Measurements from ENCODE around the gene VWA1.
"Not testable (repeated sequence)": the region's sequence is repeated elsewhere in the genome, so short reads cannot be mapped to it uniquely, and the experiment has no call there.

VWA1 gene

DNA sequence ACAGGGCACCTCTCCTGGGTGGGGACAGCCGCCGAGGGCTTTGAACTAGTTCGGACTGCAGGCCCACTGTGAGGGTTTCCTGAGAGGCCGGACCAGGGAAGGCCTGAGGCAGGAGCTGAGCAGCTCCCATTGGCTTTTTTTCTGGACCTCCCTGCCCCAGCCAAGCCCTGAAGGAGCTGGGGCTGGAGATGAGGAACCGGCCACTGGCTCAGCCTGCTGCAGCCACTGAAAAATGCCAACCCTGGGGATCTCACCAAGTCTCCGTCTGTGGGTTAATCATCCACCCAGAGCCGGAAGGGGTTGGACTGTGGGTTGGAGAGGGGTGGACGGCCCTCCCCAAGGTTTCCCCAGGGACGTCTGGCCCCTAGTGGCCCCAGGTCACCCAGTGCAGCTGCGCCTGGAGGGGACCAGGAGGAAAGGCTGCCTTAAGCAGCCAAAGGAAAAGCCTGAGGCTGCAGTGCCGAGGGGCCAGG is 2.5 kb downstream of the VWA1 start:
- peak; percentile 69 for DNase-seq

DNA sequence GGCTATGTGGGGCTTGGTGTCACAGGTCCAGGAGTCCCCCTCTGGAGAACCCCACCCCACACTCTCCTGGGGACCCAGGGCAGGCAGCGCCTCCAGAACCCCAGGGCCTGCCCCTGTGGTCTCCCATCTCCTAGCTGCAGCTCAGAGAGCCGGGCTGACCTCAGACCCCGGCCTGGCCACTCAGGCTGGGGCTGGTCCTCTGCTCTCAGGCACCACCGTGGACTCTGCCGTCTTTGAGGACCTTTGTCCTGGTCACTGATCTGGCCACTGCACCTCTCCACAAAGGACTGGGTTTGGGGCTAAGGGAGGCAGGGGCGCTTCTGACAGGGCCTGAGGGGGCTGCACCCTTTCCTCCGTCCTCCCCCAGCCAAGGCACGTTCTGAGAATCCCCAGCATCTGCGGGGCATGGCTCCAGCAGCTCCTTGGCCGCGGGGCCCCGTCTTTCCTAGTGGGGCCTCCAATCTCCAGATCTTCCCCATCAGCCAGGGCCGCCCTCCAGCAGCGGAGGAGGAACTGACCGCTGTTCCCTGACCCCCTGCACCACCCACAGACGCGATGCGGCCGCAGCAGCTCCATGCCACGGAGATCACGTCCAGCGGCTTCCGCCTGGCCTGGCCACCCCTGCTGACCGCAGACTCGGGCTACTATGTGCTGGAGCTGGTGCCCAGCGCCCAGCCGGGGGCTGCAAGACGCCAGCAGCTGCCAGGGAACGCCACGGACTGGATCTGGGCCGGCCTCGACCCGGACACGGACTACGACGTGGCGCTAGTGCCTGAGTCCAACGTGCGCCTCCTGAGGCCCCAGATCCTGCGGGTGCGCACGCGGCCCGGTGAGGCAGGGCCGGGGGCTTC is 3.3 kb downstream of the VWA1 start:
- DNase-seq: peak; percentile 30

DNA sequence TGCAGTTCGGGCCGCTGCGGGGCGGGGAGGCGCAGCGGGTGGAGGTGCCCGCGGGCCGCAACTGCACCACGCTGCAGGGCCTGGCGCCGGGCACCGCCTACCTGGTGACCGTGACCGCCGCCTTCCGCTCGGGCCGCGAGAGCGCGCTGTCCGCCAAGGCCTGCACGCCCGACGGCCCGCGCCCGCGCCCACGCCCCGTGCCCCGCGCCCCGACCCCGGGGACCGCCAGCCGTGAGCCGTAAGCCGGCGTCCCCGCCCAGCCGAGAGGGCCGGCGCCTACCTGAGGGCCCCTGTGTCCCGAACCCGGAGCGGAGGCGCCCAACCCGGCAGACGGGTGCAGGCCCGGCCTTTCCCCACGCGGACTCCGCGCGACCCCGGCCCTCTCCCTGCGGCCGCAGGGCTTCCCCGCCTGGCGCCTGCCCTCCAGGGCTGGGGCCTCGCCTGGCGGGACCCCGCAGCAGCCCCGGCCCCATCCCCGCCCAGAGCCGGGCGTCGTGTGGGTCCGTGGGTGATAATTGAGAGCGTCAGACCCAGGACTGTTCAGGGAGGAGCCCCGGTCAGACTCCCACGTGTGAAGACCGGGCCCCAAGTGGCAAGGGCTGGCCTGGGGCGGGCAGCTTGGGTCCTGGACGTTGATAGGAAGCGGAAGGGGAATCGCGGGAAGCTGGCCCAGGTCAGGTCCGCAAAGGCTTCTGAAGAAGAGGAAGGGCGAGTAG is 4.2 kb downstream of the VWA1 start:
- DNase-seq: peak; percentile 33

DNA sequence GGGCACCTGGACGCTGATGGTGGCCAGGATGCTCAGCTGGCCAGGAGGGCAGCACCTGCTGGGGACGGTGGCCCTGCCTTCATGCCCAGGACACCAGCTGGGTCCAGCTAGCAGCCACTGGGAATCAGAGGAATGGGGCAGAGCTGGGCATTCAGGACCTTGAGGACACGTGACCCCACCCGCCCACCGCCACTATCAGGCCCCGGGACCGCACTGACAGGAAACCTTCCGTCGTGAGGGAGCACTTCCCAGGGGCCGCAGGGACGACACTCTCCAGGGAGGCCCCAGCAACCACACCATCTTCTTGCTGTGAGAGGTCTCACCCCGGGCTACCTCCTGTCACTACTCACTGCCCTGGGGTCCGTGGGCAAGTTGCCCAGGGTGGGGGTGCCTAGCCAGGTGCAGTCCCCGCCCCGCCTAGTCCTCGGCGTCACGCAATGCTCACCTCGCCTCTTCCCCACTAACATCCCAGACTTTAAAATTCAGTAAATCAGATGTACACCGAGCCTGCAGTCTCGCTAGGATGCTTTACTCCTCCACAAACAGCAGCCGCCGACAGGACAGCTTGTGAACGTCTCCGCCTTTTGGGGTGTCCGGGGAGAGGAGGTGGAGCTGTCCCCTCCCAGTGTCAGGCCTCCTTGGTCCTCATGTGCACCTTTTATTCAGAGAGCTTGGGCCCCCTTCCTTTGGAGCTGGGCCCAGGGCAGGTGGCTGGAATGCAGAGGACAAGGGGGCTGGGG is 4.9 kb downstream of the VWA1 start:
- peak; percentile 33 for DNase-seq

DNA sequence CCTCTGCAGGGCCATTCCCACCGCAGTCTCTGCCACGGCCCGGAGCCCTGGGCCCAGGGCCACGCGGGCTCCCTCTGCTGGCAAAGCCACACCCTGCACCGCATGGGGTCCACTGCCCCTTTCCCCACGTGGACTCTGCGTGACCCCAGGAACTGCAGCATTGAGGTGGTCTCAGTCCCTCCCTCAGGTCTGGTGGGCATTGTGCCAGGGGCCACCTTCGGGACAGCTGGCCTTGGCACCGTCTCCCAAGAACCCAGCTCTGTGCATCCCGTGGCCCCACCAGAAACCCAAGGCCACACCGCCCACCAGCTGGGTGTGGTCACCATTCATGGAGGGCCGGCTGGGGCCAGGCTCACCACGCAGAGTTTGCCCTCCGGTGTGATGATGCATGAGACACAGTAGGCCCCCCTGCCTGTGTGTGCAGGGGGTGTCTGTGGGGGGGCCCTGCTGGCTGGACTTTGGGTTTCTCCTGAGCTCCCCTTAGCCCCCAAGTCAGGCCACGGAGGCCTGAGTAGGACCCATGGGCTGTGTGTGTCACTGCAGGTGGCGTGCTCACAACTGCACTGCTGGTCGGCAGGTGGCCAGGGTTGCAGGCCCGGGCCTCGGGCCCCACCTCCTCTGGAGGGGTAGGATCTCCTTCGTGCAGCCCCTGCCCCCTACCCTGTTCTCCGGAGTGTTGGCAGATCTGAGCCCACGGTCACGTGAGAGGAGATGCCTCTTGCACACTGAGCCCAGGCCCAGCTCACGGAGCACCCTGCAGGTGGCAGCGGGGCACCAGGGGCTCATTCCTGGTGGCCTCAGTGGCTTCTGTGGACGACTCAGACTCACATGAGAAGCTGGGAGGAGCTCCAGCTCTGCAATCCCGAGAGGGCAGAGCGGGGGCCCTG is 5.8 kb downstream of the VWA1 start:
- DNase-seq: peak; percentile 98

DNA sequence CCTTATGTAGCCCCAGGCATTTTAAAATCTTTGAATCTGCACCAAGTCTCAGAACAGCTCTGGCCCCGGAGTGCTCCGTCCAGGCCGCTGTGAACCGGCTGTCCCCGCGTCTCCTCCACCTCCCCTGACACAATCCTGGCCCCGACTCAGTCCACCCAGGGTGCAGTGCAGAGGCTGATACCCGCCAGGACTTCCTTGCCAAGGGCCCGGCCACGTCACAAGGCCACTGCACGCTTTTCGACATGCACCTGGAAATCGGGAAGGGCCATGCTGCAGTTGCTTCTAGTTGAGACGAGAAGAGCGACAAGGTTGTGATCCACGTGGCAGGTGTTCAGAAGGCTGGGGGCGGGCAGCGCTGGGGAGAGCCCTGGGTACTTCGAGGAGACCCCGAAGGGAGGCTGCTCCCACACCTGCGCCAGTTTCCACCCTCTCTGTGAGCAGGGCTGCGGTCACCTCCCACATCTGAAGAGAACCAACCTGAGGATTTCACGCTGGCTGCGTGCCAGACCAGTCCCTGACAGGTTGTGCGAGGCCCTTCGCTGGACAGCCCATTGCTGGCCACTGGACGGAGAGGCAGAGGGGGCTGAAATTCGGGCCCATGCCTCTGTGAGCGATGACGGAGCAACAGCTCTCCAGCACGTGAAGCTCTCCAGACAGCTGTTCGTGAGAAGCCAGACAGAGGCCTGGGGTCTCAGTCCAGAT is 6.7 kb downstream of the VWA1 start:
- no peak for DNase-seq

DNA sequence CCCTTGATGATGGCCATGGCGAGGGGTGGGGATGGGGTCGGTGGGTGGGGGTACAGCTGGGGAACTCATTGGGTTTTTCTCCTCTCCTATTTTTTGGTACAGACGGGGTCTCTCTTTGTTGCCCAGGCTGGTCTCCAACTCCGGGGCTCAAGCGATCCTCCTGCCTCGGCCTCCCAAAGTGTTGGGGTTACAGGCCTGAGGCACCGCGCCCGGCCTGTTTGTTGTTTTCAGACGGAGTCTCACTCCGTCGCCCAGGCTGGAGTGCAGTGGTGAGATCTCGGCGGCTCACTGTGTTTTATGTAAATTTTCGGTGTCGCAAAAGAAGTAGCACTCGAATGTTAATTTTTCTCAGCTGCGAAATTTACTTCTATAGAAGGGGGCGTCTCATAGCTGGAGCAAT is 11.1 kb downstream of the VWA1 start:
- DNase-seq: not testable (repeated sequence)

DNA sequence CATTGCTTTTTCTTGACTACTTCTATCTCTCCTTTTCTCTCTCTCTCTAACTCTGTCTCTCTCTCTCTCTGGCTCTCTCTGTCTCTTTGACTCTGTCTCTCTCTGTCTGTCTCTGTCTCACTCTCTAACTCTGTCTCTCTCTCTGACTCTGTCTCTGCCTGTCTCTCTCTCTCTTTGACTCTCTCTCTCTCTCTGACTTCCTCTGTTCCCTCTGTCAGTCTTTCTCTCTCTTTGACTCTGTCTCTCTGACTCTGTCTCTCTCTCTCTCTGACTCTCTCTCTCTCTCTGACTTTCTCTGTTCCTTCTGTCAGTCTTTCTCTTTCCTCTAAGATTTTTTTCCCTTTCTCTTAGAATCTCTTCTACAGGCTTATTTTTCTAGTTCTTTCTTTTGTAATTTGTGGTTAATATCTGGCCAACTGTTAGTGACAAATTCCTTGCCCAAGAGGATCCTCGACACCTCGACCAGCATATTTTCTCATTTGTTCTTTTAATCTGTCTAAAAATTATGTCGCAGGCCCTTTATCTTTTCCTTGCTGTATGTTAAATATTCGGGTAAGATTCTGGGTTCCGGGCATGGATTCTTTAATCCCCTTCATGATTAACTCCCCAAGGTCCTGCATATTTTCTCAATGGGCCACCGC is 13.7 kb downstream of the VWA1 start, which contains the start of gene ATAD3C:
ATAD3C (plus strand) TSS at position 591 of the 641 bp plus-strand sequence. CDS start 995 bp downstream, outside the sequence.
- no peak for DNase-seq

DNA sequence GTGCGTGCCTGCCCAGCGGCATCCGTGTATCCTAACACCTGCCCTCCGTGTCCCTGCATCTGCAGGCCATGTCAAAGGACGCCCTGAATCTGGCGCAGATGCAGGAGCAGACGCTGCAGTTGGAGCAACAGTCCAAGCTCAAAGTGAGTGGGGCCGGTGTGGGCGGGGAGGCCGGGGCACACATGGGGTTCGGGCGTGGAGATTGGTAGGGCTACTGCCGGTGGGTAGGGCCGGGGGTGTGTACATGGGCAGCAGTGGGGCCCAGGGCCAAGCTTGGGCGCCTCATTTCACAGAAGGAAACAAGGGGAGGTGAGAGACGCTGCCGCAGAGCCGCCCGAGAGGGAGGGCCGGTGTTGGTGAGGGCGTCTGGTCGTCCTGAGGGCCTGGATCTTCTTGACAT is 15.1 kb downstream of the VWA1 start:
- not testable (repeated sequence) for DNase-seq

DNA sequence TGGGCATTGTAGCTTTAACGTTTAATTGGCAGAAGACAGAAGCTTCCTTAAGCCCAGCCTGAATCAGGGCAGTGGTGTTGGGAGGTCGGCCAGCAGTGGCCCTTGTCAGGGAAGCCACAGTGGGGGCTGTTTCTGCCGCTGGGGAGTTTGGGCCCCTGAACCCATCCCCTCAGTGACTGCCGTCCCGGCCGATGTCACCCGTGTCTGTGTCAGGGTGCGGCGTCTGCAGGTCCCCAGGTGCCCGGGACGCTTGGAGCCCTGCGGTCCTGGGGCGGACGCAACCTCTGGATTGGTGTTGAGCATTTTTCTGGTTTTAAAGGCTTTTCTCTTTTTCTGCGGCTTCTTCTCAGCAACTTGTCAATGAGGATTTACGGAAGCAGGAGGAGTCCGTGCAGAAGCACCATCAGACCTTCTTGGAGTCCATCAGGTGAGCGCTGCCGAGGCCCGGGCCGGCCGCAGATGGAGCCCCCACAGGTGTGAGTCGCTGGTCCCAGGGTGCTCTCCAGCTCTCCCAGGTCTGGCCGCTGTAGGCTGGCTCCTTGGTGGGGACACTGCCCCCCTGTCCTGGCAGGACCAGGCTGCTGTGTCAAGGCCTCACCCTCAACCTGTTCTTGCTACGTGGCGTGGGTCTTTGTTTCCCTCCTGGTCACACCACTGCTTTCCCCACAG is 16.3 kb downstream of the VWA1 start:
- no peak for DNase-seq

DNA sequence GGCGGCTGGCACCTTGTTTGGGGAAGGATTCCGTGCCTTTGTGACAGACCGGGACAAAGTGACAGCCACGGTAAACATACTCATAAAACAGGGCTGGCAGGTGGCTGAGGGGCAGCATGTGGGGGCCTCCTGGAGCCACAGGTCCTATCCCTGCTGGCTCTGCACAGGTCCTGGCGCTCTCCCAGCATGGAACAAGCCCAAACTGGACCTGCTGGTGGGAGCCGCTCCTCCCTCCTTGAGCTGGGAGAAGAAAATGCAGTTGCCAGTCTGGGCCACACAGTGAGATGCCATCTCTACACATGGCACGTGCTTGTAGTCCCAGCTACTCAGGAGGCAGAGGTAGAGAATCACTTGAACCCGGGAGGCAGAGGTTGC is 16.9 kb downstream of the VWA1 start:
- not testable (repeated sequence) for DNase-seq

DNA sequence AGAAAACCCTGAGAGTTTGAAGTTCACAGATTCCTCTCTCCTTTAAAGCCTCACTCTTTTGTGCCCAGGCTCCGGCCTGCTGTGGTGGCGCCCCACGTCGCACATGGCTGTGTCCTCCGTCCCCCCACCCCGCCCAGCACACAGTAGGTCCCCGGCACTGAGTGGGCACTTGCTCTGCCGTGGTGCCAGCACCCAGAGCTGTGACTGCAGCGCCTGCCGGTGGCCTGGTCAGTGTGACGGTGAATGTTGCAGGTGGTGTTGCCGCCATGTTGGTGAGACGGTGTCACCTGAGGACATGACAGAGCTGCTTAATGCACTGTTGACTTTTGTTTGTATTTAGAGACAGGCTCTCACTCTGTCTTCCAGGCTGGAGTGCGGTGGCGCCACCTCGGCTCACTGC is 17.4 kb downstream of the VWA1 start:
- DNase-seq: no peak

DNA sequence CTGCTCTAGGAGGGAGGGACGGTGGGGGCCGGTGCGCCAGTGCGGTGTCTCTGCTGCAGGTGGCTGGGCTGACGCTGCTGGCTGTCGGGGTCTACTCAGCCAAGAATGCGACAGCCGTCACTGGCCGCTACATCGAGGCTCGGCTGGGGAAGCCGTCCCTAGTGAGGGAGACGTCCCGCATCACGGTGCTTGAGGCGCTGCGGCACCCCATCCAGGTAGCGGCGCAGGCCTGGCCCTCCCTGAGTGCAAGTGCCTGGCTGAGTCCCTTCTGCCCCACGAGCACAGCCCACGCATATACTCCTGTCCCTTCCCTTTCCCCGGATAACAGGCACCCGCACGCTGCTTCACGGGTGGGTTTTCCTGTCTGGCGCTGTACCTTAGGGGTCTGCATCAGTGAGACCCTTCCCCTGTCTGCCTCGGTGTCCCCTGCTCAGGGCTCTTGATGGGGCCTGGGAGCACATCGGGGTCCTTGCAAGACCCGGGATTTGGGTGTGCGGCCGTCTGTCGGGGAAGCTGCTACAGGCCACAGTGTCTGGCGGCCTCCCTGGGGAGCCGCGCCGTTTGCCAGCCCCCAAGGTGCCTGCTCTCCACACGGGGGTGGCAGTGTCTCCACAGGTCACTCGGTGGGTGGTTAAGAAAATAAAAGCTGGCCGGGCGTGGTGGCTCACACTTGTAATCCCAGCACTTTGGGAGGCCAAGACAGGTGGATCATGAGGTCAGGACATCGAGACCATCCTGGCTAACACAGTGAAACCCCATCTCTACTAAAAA is 19.0 kb downstream of the VWA1 start:
- DNase-seq: not testable (repeated sequence)

DNA sequence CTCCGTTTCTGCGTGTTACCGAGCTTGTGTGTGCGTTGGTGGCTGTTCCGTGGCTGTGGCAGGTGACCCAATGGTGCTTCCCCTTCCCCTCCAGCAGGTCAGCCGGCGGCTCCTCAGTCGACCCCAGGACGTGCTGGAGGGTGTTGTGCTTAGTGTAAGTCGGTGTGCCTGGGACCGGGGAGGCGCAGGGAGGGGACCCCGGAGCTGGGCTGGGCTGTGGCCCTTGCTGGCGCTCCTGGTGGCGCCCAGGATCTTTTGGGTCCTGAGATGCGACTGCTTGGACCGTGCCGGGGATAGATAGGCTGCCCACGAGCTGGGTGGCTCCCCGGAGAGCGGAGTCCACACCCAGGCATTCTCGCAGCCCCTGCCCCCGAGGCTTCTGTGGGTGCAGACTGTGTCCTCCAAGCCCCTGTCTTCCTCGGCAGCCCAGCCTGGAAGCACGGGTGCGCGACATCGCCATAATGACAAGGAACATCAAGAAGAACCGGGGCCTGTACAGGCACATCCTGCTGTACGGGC is 19.9 kb downstream of the VWA1 start:
- no peak for DNase-seq

DNA sequence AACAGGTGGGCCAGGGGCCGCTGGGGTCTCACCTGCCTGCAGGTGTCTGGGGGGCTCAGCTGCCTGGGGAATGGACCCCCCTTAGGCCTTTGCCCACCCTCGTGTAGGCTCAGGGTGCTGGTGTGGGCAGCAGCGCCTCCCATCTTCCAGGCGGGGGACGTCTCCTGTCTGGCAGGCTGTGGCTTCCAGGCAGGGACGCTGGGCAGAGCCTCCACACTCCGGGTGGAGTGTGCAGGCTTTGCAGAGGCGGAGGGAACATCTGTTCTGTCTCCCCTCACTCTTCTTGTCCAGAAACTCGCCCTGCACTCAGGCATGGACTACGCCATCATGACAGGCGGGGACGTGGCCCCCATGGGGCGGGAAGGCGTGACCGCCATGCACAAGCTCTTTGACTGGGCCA is 20.4 kb downstream of the VWA1 start:
- not testable (repeated sequence) for DNase-seq

DNA sequence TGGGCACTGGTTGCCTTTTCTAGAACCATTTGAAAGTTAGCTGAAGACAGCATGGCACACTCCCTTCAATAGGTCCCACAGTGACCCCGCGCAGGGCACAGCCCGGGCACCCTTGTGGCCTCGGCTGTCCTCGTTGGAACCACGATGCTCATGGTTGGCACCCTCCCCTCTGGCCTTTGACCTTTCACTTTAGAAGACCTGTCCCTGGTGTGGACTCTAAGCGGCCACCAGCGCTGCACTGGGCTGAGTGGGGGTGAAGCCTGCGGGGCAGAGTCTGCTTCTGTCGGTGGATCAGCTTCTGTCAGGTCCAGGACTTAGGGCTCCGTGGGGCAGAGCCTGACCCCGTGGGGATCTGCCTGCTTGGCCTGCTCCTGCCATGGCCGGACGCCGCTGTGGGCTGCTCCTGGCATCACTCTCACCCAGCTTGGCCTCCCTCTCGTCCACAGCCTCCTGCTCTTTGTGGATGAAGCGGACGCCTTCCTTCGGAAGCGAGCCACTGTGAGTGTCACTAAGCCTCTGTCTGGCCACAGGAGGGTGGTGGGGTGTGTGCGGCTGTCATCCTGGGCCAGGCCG is 21.3 kb downstream of the VWA1 start:
- not testable (repeated sequence) for DNase-seq

DNA sequence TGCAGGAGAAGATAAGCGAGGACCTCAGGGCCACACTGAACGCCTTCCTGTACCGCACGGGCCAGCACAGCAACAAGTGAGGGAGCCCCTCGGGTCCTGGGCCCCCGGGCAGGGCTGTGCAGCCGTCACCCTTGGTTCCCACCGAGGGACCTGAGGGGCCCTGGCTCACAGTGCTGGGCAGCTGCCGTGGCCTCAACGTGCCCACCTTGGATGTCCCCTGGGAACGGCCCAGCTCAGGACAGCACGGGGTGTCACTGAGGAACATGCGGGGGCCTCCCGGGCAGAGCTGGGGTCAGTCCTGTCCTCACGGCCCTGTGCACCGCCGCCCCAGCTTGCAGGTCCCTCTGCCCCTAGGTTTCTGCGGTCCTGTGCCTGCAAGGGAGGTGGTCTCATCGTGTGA is 23.7 kb downstream of the VWA1 start:
- DNase-seq: not testable (repeated sequence)

DNA sequence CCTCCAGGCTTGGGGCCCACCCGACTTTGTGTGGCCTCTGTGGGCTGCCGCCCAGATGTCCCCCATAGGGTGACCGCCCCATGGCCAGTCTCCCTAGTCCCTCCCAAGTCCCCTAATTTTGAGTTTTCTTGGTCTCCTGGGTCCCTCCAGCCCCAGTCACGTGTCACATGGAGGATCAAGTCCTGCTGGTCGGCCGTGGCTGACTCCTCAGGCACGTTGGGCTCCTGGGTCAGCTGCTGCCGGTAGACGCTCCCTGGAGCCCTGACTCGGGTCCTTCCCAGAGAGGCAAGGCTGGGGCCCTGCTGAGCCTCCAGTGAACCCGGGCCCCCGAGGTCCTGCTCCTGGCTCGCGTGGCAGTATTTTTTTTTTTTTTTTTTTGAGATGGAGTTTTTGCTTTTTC is 24.2 kb downstream of the VWA1 start:
- not testable (repeated sequence) for DNase-seq

DNA sequence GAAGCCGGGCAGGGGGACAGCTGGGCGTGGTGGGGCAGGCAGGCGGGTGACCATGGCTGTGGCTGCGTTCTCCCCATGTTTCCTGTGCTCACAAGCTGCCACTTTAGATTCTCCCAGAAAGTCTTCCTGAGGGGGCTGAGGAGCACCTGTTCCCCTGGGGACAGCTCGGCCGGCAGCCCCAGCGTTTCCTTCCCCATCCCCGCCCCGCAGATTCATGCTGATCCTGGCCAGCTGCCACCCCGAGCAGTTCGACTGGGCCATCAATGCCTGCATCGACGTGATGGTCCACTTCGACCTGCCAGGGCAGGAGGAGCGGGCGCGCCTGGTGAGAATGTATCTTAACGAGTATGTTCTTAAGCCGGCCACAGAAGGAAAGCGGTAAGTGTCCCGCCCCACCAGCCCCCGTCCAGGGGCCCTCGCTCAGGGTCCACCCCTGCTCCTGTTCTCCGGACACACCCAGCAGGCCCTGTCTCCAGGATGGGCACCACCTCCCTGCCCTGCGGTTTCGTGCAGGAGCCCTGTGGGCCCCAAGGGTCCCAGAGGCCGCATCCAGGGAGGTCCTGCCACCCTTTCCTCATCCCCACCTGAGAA is 25.1 kb downstream of the VWA1 start:
- DNase-seq: no peak

Measured in 8988T (cell line).